ENCODE data around the gene SYNGR3.
A peak's percentile ranks its signal among the peaks of the same experiment; 100 is the strongest.
"Not testable (repeated sequence)": the region's sequence is repeated elsewhere in the genome, so short reads cannot be mapped to it uniquely, and the experiment has no call there.

SYNGR3 gene

DNA sequence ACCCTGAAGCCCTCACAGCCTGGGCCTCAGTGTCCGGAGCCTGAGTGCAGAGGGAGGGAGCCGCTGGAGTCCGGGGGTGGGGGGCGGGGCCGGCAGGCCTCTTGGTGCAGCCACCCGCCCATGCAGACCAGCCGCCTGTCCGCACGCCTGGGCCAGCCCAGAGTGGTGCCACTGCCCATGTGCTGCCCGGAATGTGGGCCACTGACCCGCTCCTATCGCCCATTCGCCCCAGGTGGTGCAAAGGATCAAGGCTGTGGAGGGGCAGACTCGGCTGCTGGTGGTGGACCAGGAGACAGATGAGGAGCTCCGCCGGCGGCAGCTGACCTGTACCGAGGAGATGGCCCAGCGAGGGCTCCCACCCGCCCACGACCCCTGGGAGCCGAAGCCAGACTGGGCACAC is 39.6 kb downstream of the SYNGR3 start:
- DNase-seq (ENCODE audit: low spot score), result no peak

DNA sequence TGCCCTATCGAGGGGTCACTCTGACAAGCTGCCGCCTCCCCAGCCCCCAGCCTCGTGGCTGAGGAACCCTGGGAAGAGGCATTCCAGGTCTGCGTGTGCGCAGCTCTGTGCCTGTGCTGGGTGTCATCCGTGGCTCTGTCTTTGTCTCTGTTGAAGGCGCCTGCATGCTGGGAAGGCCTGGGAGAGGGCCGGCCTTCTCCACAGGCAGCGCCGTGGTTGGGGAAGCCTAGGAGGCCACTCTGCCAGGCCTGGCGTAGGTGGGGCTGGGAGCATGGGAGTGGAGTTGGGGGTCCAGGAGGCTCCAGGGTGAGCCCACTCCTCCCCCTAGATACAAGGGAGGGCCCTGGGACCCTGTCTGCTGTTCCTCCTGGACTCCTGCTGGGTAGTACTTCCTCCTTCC is 40.3 kb downstream of the SYNGR3 start:
- no peak for DNase-seq (ENCODE audit: low spot score)

DNA sequence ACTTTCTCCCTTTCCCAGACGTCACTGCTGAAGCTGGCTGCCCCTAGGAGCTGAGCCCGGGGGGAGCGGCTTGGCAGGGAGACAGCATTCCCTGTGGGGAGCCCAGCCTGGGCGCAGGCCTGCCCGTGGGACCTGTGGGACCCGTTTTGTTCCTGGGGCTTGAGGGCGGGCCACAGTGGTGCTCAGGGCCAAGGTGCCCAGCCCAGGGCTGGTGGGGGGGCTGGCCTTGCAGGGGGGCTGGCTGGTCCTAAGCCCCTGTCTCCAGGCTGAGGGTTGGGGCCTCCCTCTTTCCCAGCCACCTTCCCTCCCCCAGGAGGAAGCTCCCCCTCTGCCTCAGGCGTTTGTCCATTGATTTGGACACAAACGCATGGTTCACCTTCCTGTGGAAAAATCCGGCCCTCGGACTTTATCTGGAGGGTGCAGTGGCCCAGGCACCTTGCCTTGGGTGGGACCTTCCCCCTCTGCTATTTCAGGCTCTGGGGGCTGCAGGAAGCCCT is 41.4 kb downstream of the SYNGR3 start:
- no peak for DNase-seq (ENCODE audit: low spot score)

- no peak for DNase-seq (ENCODE audit: low spot score)
These were observed 42.7 kb downstream of the SYNGR3 start for GRCh38 chr16:2032285-2033056.

- DNase-seq (ENCODE audit: low spot score), result no peak
These were observed 43.5 kb downstream of the SYNGR3 start for GRCh38 chr16:2033057-2033908.

- DNase-seq (ENCODE audit: low spot score), result not testable (repeated sequence)
These were observed 44.3 kb downstream of the SYNGR3 start for GRCh38 chr16:2033909-2034695.

DNA sequence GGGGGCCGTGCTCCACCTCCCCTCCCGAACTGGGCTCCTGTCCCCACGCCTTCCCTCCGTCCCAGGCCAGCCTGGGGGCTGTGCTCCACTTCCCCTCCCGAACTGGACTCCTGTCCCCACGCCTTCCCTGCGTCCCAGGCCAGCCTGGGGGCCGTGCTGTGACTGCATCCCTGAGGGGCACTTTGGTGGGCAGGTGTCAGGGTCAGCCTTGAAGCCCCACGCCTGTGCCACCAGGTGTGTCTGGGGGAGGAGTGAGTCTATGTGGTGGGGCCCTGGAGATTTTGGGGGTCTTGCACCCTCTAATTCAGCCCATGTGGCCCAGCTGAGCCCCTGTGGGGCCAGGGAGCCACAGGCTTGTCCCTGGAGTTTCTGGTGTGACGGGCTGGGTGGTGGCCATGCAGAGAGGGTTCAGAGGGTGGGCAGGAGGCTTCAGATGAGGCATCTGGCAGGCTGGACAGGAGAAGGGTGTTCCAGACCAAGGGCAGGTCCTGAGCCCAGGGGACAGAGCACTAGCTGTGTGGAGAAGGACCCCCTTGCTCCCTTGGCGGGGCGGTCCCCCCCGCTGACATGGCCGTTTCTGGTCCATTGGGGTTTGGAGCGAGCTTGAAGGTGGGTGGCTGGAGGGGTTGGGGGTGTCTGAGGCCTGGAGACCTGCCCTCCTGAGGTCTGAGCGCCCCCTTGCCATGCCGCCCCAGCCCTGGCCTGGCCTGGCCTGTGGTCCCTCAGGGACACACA is 45.1 kb downstream of the SYNGR3 start:
- no peak for DNase-seq (ENCODE audit: low spot score)

DNA sequence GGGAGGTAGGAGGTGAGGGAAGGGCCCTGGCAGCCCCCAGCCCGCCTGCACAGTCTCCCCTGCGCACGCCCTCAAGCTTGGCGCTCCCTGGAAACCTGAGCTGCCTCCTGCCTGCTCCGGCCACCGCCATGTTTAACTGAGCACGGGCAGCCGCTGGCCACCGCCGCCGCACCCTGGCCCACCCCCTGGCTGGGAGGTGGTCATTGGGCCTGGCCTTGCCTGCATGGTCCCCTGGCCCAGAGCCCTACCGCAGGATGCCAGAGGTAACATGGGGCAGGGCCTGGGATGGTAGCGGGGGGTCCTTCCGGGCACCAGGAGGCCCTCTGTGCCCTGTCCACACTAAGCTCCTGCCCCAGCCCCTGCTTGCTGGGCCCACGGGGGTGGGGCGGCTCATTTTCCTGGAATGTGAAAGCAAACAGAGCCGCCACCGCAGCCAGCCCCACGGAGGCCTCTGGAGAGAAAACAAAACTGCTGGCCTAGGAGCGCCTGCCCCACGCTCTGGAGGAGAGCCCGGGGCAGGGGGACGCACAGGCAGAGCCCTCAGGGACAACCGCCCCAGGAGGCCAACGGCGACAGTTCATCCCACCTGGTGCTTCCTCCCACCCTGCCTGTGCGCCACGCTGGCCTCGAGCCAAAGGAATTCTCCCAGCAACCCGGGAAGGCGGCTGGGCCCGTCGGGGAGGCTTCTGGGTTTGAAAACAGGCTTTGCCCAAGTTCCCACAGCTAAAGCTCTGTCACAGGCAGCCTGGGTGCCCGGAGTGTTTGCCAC is 45.8 kb downstream of the SYNGR3 start:
- no peak for DNase-seq (ENCODE audit: low spot score)

DNA sequence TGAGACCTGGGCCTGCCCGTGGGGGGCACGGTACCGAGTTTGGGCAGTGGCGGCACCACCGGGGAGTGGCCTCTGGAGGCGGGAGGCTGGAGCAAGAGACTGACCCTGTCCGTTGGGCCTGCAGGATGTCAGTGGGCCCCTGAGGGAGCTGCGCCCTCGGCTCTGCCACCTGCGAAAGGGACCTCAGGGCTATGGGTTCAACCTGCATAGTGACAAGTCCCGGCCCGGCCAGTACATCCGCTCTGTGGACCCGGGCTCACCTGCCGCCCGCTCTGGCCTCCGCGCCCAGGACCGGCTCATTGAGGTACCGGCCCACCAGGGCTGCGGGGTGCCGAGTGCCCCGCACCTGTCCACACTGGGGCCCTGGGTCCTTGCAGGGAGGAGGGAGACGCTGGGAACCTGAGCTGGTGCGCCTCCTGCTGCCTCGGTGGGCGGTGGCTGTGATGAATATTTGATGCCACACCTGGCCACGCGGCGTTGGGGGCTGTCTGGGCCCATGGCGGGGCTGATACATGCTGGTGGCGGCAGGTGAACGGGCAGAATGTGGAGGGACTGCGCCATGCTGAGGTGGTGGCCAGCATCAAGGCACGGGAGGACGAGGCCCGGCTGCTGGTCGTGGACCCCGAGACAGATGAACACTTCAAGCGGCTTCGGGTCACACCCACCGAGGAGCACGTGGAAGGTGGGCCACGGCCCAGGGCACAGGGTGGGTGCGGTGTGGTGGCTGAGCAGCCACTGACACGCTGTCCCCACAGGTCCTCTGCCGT is 46.6 kb downstream of the SYNGR3 start:
- no peak for DNase-seq (ENCODE audit: low spot score)

GRCh38 chr16:2037115-2037514 is 47.3 kb downstream of the SYNGR3 start:
- DNase-seq (ENCODE audit: low spot score), result no peak

DNA sequence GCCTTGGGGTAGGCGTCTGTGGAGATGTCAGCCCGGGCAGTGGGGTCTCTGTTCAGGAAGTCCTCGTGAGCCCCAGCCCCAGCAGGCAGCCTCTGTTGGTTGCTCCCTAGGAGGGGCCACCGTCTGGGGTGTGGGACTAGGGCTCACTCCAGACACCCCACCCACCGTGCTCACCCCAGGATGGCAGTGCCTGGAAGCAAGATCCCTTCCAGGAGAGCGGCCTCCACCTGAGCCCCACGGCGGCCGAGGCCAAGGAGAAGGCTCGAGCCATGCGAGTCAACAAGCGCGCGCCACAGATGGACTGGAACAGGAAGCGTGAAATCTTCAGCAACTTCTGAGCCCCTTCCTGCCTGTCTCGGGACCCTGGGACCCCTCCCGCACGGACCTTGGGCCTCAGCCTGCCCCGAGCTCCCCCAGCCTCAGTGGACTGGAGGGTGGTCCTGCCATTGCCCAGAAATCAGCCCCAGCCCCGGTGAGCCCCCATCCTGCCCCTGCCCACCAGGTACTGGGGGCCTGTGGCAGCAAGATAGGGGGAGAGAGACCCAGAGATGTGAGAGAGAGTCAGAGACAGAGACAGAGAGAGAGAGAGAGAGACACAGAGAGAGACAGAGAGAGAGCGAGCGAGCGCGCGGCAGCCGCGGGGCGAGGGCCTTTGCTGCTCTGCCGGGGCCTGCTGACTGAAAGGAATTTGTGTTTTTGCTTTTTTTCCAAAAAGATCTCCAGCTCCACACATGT is 48.0 kb downstream of the SYNGR3 start:
- no peak for DNase-seq (ENCODE audit: low spot score)

- DNase-seq (ENCODE audit: low spot score), result no peak
These were observed 48.8 kb downstream of the SYNGR3 start for GRCh38 chr16:2038382-2039231.

DNA sequence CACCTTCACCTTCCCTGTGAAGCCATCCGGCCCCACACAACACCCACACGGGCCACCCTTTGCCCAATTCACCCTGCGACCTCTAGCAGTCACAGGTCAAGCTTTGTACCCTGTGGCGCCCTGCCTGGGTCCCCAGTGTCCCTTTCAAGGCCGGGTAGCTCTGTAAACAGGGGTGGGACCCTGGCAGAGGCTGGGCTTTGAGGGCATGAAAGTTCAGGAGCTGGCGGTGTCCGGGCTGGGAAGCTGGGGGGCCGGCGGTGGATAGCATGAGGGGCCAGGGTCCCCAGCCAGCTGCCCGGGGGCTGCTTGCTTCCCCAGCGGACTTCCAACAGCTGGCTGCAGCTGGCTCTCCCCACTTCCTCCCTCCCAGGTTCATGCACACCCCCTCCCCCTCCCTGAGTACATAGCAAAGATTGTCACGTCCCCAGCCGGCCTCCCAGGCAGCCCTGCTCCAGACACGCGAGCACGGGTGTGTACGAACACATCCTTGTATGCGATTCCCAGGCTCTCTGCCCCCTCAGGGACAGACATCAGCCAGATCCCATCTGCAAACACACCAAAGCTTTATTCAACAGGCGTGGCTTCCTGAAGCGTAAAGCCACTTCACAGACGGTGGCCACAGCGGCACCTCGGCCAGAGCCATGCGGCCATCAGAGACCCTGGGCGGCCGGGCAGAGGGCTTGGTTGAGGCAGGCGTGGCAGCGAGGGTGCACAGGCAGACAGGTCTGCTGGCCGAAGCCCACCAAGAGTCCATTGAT is 49.7 kb downstream of the SYNGR3 start:
- DNase-seq (ENCODE audit: low spot score), result no peak

DNA sequence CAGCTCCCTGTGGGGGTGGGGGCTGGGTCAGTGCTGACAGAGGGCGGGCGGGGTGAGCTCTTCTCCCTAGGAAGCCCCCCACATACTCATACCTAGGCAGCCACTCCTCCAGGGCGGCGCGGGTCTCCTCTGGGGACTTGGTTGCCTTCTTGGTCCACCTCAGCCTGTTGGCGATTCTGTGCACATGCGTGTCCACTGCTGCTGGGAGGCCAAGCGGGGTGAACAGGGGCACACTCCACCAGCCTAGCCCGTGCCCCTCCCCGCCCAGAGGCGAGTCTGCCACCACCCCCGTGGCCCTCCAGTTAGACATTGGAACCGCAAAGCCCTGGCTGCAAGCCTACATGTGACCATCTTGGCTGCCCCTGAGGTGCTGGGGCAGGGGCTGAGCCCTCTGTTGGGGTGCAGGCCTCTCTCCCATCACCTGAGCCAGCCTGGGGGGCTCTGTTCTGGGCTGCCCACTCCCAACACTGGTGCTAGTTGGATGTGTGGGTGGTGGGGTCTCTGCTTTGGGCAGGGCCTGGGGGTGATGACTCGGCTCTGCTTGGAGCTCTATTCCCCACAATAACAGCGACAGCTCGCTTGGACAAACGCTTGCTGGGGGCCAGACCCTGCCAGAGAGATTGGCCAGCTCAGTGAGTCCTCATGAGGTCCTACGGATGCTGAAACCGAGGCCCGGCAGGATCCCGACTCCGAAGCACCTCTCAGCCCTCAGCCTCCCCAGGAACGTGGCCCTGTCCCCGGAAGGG is 50.4 kb downstream of the SYNGR3 start:
- DNase-seq (ENCODE audit: low spot score), result no peak

DNA sequence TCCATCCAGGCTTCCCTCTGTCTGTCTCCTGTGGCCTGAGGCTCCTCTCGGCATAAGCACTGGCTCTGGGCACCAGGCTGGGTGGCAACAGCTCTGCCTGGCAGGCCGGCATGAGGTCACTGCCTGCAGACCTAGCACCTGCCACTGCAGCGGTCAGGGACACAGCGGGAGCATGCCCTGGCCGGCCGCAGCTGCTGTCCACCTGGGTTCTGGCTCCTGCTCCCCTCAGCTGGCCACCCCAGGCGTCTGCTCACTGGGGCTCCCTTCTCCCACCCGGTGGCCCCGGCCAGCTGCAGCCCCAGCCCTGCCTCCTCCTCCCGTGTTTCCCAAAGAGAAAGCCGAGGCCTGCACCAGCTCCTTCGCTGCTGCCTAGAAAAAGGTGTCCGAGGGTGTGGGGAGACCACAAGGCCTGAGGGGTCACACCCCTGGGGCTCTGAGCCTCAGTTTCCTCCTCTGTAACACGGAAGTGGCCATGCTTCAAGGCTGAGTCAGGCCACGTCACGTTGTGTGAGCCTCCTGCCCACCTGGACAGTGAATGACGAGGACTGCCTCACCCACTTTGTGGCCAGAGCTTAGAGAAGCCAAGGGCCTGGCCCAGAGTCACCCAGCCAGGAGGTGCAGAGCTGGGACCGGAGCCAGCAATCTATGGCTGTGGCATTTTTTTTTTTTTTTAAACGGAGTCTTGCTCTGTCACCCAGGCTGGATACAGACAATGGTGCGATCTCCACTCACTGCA is 51.2 kb downstream of the SYNGR3 start:
- peak; percentile 77 for DNase-seq (ENCODE audit: low spot score)

Data from LoVo (cell line).